Heart right ventricle (tissue), 16 donors: ENCODE measurements around the gene IL20. TPM values are rescaled to one million over a fixed set of nuclear protein-coding genes. Genes with fewer than 3 reads are reported as not detected.

Experiments
- ATAC-seq, 8 donors: fragments of 200-7000 bp; cut with Tn5 transposase; one replicate each; pipeline ENCODE4 v1.9.1; 2020; ENCODE audit warnings: mild to moderate bottlenecking in 8 of 8, moderate library complexity in 8 of 8, moderate number of reproducible peaks in 1 of 8
- DNase-seq, 2 donors: peaks; one replicate each; pipeline ENCODE4 v3.0.0-alpha.2; 2020
- H3K27ac ChIP-seq, 10 donors: fragments of 200-600 bp; sonication (generic) in 2 of 10; one replicate each; pipeline versions ENCODE4 v1.5.0 to v1.8.0; 2020 to 2022; ENCODE audit warnings: mild to moderate bottlenecking in 3 of 10
- H3K27me3 ChIP-seq, 7 donors: fragments of 200-600 bp; one replicate each; pipeline ENCODE4 v1.8.0; 2021 to 2022; ENCODE audit warnings: mild to moderate bottlenecking in 2 of 7
- H3K36me3 ChIP-seq, 9 donors: fragments of 200-600 bp; sonication (generic) in 1 of 9; one replicate each; pipeline versions ENCODE4 v1.5.0 to v1.8.0; 2020 to 2022; ENCODE audit warnings: mild to moderate bottlenecking in 2 of 9
- H3K4me1 ChIP-seq, 9 donors: fragments of 200-600 bp; sonication (generic) in 1 of 9; one replicate each; pipeline versions ENCODE4 v1.5.0 to v1.8.0; 2020 to 2022; ENCODE audit warnings: mild to moderate bottlenecking in 4 of 9
- H3K4me3 ChIP-seq, 10 donors: fragments of 200-600 bp; sonication (generic) in 2 of 10; one replicate each; pipeline versions ENCODE4 v1.5.0 to v1.8.0; 2020 to 2022; ENCODE audit warnings: mild to moderate bottlenecking in 7 of 10, moderate library complexity in 2 of 10
- H3K9me3 ChIP-seq, 11 donors: fragments of 200-600 bp in 10 of 11; sonication (generic) in 2 of 11; one replicate each; pipeline versions ENCODE4 v1.5.0 to v1.8.0; 2013 to 2022; ENCODE audit warnings: mild to moderate bottlenecking in 2 of 11, control low read depth in 1 of 11, moderate library complexity in 1 of 11
- WGBS, 2 donors: extraction: QIAGEN DNeasy Blood & Tissue Kit; methylation state at CpG; one replicate each; pipeline ENCODE4 v1.1.7; 2013; ENCODE audit warnings: inconsistent platforms in 1 of 2; 5-methylcytosine and 5-hydroxymethylcytosine counted together
- intact Hi-C, 10 donors: fragments of 100-400 bp; cut with DNase I; formaldehyde crosslinking; loops; one replicate each; pipeline versions ENCODE4 v1.11.1 to v1.14.2; 2022
- polyA plus RNA-seq, 2 donors: library from polyadenylated mRNA; stranded (reverse); fragments of 200-250 nt; gene quantifications; one replicate each; pipeline ENCODE4 v1.2.3, GENCODE V29; 2013
- total RNA-seq, 10 donors: library from RNA; stranded (reverse); fragmentation: NEBNext Ultra II Directional in 3 of 10; extraction: Animal tissue kit (Norgen Biotek cat#: 25700) in 3 of 10; gene quantifications; one replicate each; pipeline versions ENCODE4 v1.2.1 to v1.2.4, GENCODE V29; 2021 to 2023
- TF ChIP-seq, protein P1 (sequence below), 9 donors: fragments of 200-600 bp; sonication (generic) in 2 of 9; IDR thresholded peaks; one replicate each; pipeline versions ENCODE4 v1.5.0 to v1.8.0; 2021 to 2022; ENCODE audit warnings: antibody characterized with exemption in 9 of 9, mild to moderate bottlenecking in 5 of 9, moderate library complexity in 1 of 9
- donor health status: Arrhythmogenic right ventricular cardiomyopathy.
- donor health status: ischemic (EF 13 %, LVEDD 7.1; RV severe dilation, severe dysfunction).
- donor health status: healthy with polysubstance abuse.
- donor health status: DM: no; HTN: yes; CAD: no.
- donor health status: DM: no; HTN: no; CAD: no.
- donor health status: ischemic (EF 25% LVEDD 6.9; RV normal size, moderate dysfunction).
- donor health status: ischemic (EF 25% LVEDD 5.7; RV mildly dilated, moderate dysfunction).
- donor health status: healthy.
- donor health status: DM: yes; HTN: yes; CAD: no.
- donor health status: Ischemic cardiomyopathy.
- donor health status: ischemic (EF 35%, LVEDD 5.7; RV mildly dilated, moderate dysfunction).
- donor health status: nonischemic (EF 11% LVEDD 7.7; RV severe dilation, severe dysfunction).
- donor health status: DM: yes; HTN: yes; CAD: no.
- donor health status: PGD.
- donor health status: ischemic (EF 29% LVEDD 5.4; RV normal size, mild dysfunction).
- donor health status: nonischemic (EF 23%, LVEDD 6.1; RV moderate dilation, normal function).

The IL20 gene
- total and polyA plus RNA-seq, 12 donors = not detected

DNA sequence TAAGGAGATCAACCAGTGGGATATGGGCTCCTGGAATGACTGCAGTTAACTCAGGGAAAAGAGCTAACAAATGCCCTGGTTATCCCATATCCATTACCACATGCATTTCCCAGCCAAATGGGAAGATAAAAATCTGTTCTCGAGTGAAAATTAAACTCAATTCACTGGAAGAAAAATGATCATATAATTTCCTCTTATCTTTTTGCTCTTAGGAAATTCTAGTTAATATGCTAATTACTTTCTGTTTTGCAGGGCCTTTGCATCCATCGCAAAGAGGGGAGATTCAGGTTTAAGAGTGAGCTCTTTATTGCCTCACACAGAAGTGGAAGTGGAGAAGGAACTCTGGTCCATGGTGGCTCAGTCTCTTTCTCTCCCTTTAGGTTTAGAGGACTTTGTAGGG lies 28.0 kb downstream of the IL20 start:
- DNase-seq = no peak
- H3K27me3 ChIP-seq = peaks cover 0 to 9% (median 0%) of the 10 kb centered on the region in 7 donors
- TF ChIP-seq, protein P1, sequence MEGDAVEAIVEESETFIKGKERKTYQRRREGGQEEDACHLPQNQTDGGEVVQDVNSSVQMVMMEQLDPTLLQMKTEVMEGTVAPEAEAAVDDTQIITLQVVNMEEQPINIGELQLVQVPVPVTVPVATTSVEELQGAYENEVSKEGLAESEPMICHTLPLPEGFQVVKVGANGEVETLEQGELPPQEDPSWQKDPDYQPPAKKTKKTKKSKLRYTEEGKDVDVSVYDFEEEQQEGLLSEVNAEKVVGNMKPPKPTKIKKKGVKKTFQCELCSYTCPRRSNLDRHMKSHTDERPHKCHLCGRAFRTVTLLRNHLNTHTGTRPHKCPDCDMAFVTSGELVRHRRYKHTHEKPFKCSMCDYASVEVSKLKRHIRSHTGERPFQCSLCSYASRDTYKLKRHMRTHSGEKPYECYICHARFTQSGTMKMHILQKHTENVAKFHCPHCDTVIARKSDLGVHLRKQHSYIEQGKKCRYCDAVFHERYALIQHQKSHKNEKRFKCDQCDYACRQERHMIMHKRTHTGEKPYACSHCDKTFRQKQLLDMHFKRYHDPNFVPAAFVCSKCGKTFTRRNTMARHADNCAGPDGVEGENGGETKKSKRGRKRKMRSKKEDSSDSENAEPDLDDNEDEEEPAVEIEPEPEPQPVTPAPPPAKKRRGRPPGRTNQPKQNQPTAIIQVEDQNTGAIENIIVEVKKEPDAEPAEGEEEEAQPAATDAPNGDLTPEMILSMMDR (IDR thresholded peaks at IDR 0.05) = no peak
- ATAC-seq = no peak
- no peaks in the 10 kb centered on the region for H3K9me3 ChIP-seq
- no peak overlapping the region for H3K4me3 ChIP-seq
- intact Hi-C loops = no loop called here
- no peak overlapping the region for H3K27ac ChIP-seq
- 87% methylated on average over 2 of the region's 2 CpGs for WGBS, 2 donors
- H3K4me1 ChIP-seq = peaks cover 0 to 26% (median 8%) of the 10 kb centered on the region in 9 donors
- no peaks in the 10 kb centered on the region for H3K36me3 ChIP-seq

DNA sequence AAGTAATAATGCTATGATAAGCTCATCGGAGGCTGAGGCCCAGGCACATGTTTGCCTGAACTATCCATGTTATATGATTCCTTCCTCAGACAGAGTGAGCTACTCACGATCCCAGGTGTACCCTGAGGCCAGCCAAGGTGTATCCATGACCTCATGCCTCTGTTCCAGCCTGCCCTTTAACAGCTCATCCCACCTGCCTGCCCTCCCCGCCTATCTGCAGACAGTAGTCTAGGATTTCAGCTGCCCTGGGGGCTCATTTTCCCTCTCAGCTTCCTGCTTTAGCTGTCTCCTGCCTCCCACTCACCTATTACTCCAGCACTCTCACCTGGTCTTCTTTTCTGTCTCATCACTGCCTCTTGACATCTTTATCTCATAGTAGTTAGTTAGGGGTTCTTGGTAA lies 29.9 kb downstream of the IL20 start:
- ATAC-seq (no peak), DNase-seq (no peak)
- Histone ChIP-seq H3K27me3 (peaks cover 0 to 9% (median 0%) of the 10 kb centered on the region in 7 donors), H3K4me1 (peaks cover 0 to 17% (median 7%) of the 10 kb centered on the region in 9 donors), H3K36me3 (no peaks in the 10 kb centered on the region), H3K27ac (peak overlapping the region in 1 of 10 donors; percentile 3), H3K4me3 (no peak overlapping the region), H3K9me3 (no peaks in the 10 kb centered on the region)
- intact Hi-C loops = no loop called here
- TF ChIP-seq, protein P1 (IDR thresholded peaks at IDR 0.05) = no peak
- 88 to 91% methylated on average over 3 of the region's 3 CpGs for WGBS, 2 donors

DNA sequence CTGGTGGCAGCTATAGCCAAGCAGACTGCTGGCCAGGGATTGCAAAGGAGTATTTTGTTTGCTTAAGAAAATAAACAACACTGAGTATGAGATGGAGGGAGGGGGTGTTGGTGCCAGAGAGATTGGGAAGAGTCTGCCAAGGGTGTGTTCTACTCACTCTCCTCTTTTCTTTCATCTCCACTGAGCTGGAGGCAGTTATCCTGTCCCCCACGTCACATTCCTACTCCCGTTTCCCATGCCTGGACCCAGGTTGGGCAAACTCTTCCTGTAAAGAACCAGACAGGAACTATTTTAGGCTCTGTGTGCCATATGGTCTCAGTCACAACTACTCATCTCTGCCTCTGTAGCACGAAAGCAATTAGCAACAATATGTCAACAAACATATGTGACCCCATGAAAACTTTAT lies 30.4 kb downstream of the IL20 start:
- peak overlapping the region in 1 of 10 donors; percentile 3 for H3K27ac ChIP-seq
- intact Hi-C loops = no loop called here
- peaks cover 0 to 12% (median 2%) of the 10 kb centered on the region in 9 donors for H3K4me1 ChIP-seq
- DNase-seq (no peak), ATAC-seq (peak in 2 of 8 donors; percentile 41 to 77)
- peaks cover 0 to 9% (median 0%) of the 10 kb centered on the region in 7 donors for H3K27me3 ChIP-seq
- no peaks in the 10 kb centered on the region for H3K9me3 ChIP-seq
- no peak overlapping the region for H3K4me3 ChIP-seq
- TF ChIP-seq, protein P1 (IDR thresholded peaks at IDR 0.05) = no peak
- no peaks in the 10 kb centered on the region for H3K36me3 ChIP-seq
- 31 to 41% methylated on average over 3 of the region's 3 CpGs for WGBS, 2 donors

DNA sequence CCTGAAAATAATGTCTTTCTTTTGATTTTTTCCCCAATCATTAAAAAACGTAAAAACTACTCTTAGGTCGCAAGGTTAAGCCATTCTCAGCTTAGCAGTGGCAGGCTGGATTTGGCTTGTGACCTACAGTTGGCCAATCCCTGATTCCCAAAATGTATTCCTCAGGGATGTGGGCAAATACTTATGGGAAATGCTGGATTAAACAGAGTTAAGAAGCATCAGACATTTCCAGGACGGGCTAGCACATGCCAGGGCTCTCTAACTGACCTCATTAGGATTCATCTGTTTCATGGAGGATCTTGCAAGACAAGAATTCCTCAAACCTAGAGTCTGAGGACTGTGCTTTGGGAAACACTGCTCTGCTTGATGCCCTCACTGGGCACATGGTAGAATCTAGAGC lies 30.8 kb downstream of the IL20 start:
- Histone ChIP-seq H3K27me3 (peaks cover 0 to 9% (median 0%) of the 10 kb centered on the region in 7 donors), H3K4me3 (no peak overlapping the region), H3K4me1 (peaks cover 0 to 8% (median 0%) of the 10 kb centered on the region in 9 donors), H3K27ac (no peak overlapping the region), H3K36me3 (no peaks in the 10 kb centered on the region), H3K9me3 (no peaks in the 10 kb centered on the region)
- intact Hi-C loops = no loop called here
- TF ChIP-seq, protein P1 (IDR thresholded peaks at IDR 0.05) = no peak
- DNase-seq (no peak), ATAC-seq (peak in 1 of 8 donors; percentile 18)
- WGBS, 2 donors = 73 to 82% methylated on average over 3 of the region's 3 CpGs
